Measurements from ENCODE around the gene FOSB. TPM values are rescaled to one million over a fixed set of nuclear protein-coding genes. Genes with fewer than 3 reads are reported as not detected.
A peak's percentile ranks its signal among the peaks of the same experiment; 100 is the strongest.

The FOSB gene
- total and polyA plus RNA-seq, 7 donors, result 1.1 to 28.1 (median 11.0) TPM

GRCh38 chr19:45475537-45476291, 7.9 kb downstream of the FOSB start:
- no peak for DNase-seq
- 63 to 79% methylated on average over 6 of the region's 6 CpGs for WGBS, 2 donors
- TF ChIP-seq POLR2AphosphoS5 (IDR thresholded peaks at IDR 0.05) (no peak), CTCF (IDR thresholded peaks at IDR 0.05) (no peak)
- Histone ChIP-seq H3K4me3 (no peak overlapping the region), H3K27ac (no peak overlapping the region), H3K36me3 (no peaks in the 10 kb centered on the region), H3K4me1 (peaks cover 0 to 13% (median 10%) of the 10 kb centered on the region in 4 donors), H3K9me3 (no peaks in the 10 kb centered on the region), H3K27me3 (no peaks in the 10 kb centered on the region)
- intact Hi-C loops (cut with DNase I), result no loop called here

- no peaks in the 10 kb centered on the region for H3K27me3 ChIP-seq
- no peaks in the 10 kb centered on the region for H3K9me3 ChIP-seq
- intact Hi-C loops (cut with DNase I), result no loop called here
- no peak for DNase-seq
- whole genome bisulfite sequencing, 2 donors, result 39 to 58% methylated on average over 5 of the region's 5 CpGs
- no peak overlapping the region for H3K4me3 ChIP-seq
- H3K27ac ChIP-seq, result no peak overlapping the region
- no peaks in the 10 kb centered on the region for H3K36me3 ChIP-seq
- no peak for TF ChIP-seq EP300 (IDR thresholded peaks at IDR 0.05)
- no peak for TF ChIP-seq CTCF (IDR thresholded peaks at IDR 0.05)
- no peak for TF ChIP-seq POLR2AphosphoS5 (IDR thresholded peaks at IDR 0.05)
- no peak for TF ChIP-seq POLR2A (IDR thresholded peaks at IDR 0.05)
- H3K4me1 ChIP-seq, result peaks cover 0 to 12% (median 8%) of the 10 kb centered on the region in 4 donors
These were observed 8.5 kb downstream of the FOSB start for GRCh38 chr19:45476304-45476703.

- TF ChIP-seq POLR2A (IDR thresholded peaks at IDR 0.05) (no peak), CTCF (IDR thresholded peaks at IDR 0.05) (no peak), POLR2AphosphoS5 (IDR thresholded peaks at IDR 0.05) (no peak), EP300 (IDR thresholded peaks at IDR 0.05) (no peak)
- intact Hi-C loops (cut with DNase I), result no loop called here
- no peaks in the 10 kb centered on the region for H3K27me3 ChIP-seq
- no peaks in the 10 kb centered on the region for H3K9me3 ChIP-seq
- H3K4me1 ChIP-seq, result peaks cover 0 to 12% (median 8%) of the 10 kb centered on the region in 4 donors
- H3K27ac ChIP-seq, result no peak overlapping the region
- no peak for DNase-seq
- H3K36me3 ChIP-seq, result no peaks in the 10 kb centered on the region
- no peak overlapping the region for H3K4me3 ChIP-seq
- 13 to 41% methylated on average over 5 of the region's 5 CpGs for WGBS, 2 donors
These were observed 9.4 kb downstream of the FOSB start for GRCh38 chr19:45477186-45477585.

GRCh38 chr19:45477713-45478453, 10.1 kb downstream of the FOSB start:
- Histone ChIP-seq H3K27ac (peak overlapping the region; percentile 87 to 96 (median 91)), H3K36me3 (no peaks in the 10 kb centered on the region), H3K4me3 (peak overlapping the region in 3 of 4 donors; percentile 44 to 53 (median 51)), H3K27me3 (no peaks in the 10 kb centered on the region), H3K4me1 (peaks cover 0 to 12% (median 8%) of the 10 kb centered on the region in 4 donors), H3K9me3 (no peaks in the 10 kb centered on the region)
- intact Hi-C loops (cut with DNase I), result loop anchor here (1.0 kb wide), 1 partner anchor 39 kb away; no protein-coding TSS in a partner anchor
- no peak for TF ChIP-seq CTCF (IDR thresholded peaks at IDR 0.05)
- no peak for TF ChIP-seq EP300 (IDR thresholded peaks at IDR 0.05)
- TF ChIP-seq POLR2A (IDR thresholded peaks at IDR 0.05), result no peak
- TF ChIP-seq POLR2AphosphoS5 (IDR thresholded peaks at IDR 0.05), result no peak
- 2 to 7% methylated on average over 12 of the region's 12 CpGs for WGBS, 2 donors
- DNase-seq, result no peak

Data from sigmoid colon (tissue), 7 donors.